Testis (tissue), 3 donors: ENCODE data around the gene SEZ6L2. TPM values are rescaled to one million over a fixed set of nuclear protein-coding genes. Genes with fewer than 3 reads are reported as not detected.
A peak's percentile ranks its signal among the peaks of the same experiment; 100 is the strongest.

Experiments
- DNase-seq: peaks from one replicate; pipeline ENCODE4 v3.0.0-alpha.2; 2019
- H3K27ac ChIP-seq, 2 donors: fragments of 200-600 bp; sonication (generic); one replicate each; pipeline ENCODE4 v1.5.1; 2019
- H3K27me3 ChIP-seq: fragments of 200-600 bp; sonication (generic); one replicate; pipeline ENCODE4 v1.5.1; 2019
- H3K36me3 ChIP-seq: fragments of 200-600 bp; sonication (generic); one replicate; pipeline ENCODE4 v1.5.1; 2017; ENCODE audit warnings: low read depth; ENCODE audit errors: missing control alignments
- H3K4me1 ChIP-seq: fragments of 200-600 bp; sonication (generic); one replicate; pipeline ENCODE4 v1.5.1; 2019
- H3K4me3 ChIP-seq, 2 donors: fragments of 200-600 bp; sonication (generic); one replicate each; pipeline ENCODE4 v1.5.1; 2017 to 2019
- H3K9me3 ChIP-seq: fragments of 200-600 bp; sonication (generic); one replicate; pipeline ENCODE4 v1.5.1; 2017
- POLR2A ChIP-seq: fragments of 450-650 bp; IDR thresholded peaks from one replicate; pipeline ENCODE4 v1.6.1; 2017; ENCODE audit warnings: antibody characterized with exemption, mild to moderate bottlenecking, moderate library complexity
- WGBS, 2 donors: methylation state at CpG; one replicate each; pipeline ENCODE4 v1.1.5; 2018; 5-methylcytosine and 5-hydroxymethylcytosine counted together
- intact Hi-C: fragments of 100-400 bp; cut with DNase I; formaldehyde crosslinking; loops from one replicate; pipeline ENCODE4 v1.15.1; 2023; ENCODE audit warnings: low total_unique reads
- polyA plus RNA-seq: library from polyadenylated mRNA; stranded (reverse); fragments of 350-450 nt; fragmentation: Illumina TruSeq; extraction: RNeasy Lipid Tissue Mini Kit (QIAGEN cat#74804); gene quantifications from one replicate; pipeline ENCODE4 v1.2.3, GENCODE V29; 2014; ENCODE audit warnings: low read depth, low replicate concordance; ENCODE audit not compliant: insufficient read depth
- total RNA-seq, 2 donors: library from RNA; depleted of rRNA; stranded (reverse); fragments of >200 nt; gene quantifications; one replicate each; pipeline ENCODE4 v1.2.3, GENCODE V29; 2016
- TF ChIP-seq, protein P1 (sequence below), 3 experiments: fragments of 450-650 bp in 2 of 3; fragments of 200-600 bp in 1 of 3; sonication (generic) in 1 of 3; IDR thresholded peaks; one replicate each; pipeline ENCODE4 v1.5.1; 2016 to 2019; ENCODE audit warnings: antibody characterized with exemption in 3 of 3, mild to moderate bottlenecking in 2 of 3, moderate library complexity in 1 of 3

Gene SEZ6L2
- total and polyA plus RNA-seq, 3 donors from 2014 or later = 40.9 to 57.5 (median 43.7) TPM

- no peak for TF ChIP-seq POLR2A
- TF ChIP-seq, protein P1, sequence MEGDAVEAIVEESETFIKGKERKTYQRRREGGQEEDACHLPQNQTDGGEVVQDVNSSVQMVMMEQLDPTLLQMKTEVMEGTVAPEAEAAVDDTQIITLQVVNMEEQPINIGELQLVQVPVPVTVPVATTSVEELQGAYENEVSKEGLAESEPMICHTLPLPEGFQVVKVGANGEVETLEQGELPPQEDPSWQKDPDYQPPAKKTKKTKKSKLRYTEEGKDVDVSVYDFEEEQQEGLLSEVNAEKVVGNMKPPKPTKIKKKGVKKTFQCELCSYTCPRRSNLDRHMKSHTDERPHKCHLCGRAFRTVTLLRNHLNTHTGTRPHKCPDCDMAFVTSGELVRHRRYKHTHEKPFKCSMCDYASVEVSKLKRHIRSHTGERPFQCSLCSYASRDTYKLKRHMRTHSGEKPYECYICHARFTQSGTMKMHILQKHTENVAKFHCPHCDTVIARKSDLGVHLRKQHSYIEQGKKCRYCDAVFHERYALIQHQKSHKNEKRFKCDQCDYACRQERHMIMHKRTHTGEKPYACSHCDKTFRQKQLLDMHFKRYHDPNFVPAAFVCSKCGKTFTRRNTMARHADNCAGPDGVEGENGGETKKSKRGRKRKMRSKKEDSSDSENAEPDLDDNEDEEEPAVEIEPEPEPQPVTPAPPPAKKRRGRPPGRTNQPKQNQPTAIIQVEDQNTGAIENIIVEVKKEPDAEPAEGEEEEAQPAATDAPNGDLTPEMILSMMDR (IDR thresholded peaks at IDR 0.05) = no peak
- Histone ChIP-seq H3K27me3 (no peaks in the 10 kb centered on the region), H3K36me3 (no peaks in the 10 kb centered on the region), H3K4me1 (no peaks in the 10 kb centered on the region), H3K27ac (no peak overlapping the region), H3K9me3 (no peaks in the 10 kb centered on the region), H3K4me3 (peak overlapping the region in 1 of 2 donors; percentile 67)
- intact Hi-C loops = no loop called here
- DNase-seq = no peak
- 9 to 35% methylated on average over 21 to 31 of the region's 31 CpGs for WGBS, 2 donors
Observed at GRCh38 chr16:29900888-29901606, 1.7 kb upstream of the SEZ6L2 start.

GRCh38 chr16:29900102-29900887 lies 945 bp upstream of the SEZ6L2 start, which contains the start of gene ASPHD1:
ASPHD1 (plus strand) TSS chr16:29900488; CDS start chr16:29900972, 484 bp downstream.
- Histone ChIP-seq H3K27ac (peak within 1 kb of the TSS in 1 of 2 donors; percentile 17), H3K4me3 (peak within 1 kb of the TSS; percentile 49 to 67)
- WGBS, 2 donors = 0 to 1% methylated on average over 18 to 58 of the region's 67 CpGs

DNA sequence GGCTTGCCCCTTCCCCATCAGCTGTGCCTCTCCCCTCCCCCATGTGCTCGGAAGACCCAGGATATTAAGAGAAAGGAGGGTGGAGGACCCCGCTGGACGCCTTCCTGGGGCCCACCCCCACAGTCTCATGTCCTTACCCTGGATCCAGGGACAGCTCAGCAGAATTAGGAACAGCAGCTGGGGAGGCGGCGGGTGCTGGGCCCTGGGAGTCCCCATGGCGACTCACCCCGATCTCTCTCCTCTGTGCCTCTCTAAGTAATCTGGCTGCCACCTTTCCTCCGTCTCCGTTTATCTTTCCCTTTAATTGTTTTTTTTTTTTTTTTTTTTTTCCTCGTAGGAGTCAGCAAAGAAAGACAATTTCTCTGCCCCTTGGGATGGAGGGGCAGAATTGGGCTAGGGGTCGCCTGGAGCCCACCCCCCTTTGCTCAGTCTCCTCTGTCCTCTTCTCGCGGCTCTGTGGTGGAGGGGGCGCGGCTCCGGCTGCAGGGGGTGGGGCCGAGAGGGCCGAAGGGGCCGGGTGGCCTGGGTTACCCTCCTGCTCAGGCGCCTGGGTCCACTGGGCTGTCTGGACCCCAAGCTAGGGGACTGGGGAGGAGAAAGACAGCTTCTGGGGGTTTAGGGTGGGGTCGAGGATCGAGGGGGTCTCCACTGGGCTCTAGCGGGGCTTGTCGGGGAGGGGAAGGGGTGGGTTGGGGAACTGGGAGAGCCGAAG lies 390 bp downstream of the SEZ6L2 start:
- Histone ChIP-seq H3K36me3 (no peaks in the 10 kb centered on the region), H3K27ac (no peak overlapping the region), H3K4me3 (peak overlapping the region in 1 of 2 donors; percentile 67), H3K27me3 (no peaks in the 10 kb centered on the region), H3K9me3 (no peaks in the 10 kb centered on the region), H3K4me1 (no peaks in the 10 kb centered on the region)
- no peak for DNase-seq
- intact Hi-C loops = no loop called here
- no peak for TF ChIP-seq POLR2A
- TF ChIP-seq, protein P1 (IDR thresholded peaks at IDR 0.05) = no peak
- 1 to 2% methylated on average over 25 of the region's 25 CpGs for WGBS, 2 donors

More at GRCh38 chr16:29900102-29900887, 945 bp upstream of the SEZ6L2 start, which contains the start of gene ASPHD1:
- Histone ChIP-seq H3K4me1 (no peaks in the 10 kb centered on the region), H3K36me3 (no peaks in the 10 kb centered on the region), H3K27me3 (no peaks in the 10 kb centered on the region), H3K9me3 (no peaks in the 10 kb centered on the region)
- peak; percentile 80 for DNase-seq
- no peak for TF ChIP-seq POLR2A
- TF ChIP-seq, protein P1 (IDR thresholded peaks at IDR 0.05) = no peak
- intact Hi-C loops = no loop called here

GRCh38 chr16:29898135-29898803 lies 1.1 kb downstream of the SEZ6L2 start:
- Histone ChIP-seq H3K4me3 (no peak overlapping the region), H3K27ac (no peak overlapping the region), H3K4me1 (no peaks in the 10 kb centered on the region), H3K36me3 (no peaks in the 10 kb centered on the region), H3K9me3 (no peaks in the 10 kb centered on the region), H3K27me3 (no peaks in the 10 kb centered on the region)
- intact Hi-C loops = no loop called here
- DNase-seq = no peak
- WGBS, 2 donors = 22 to 28% methylated on average over 9 of the region's 9 CpGs
- no peak for TF ChIP-seq POLR2A
- TF ChIP-seq, protein P1 (IDR thresholded peaks at IDR 0.05) = no peak
